B cell (primary cell): Measurements from ENCODE around the gene GDF9. TPM values are rescaled to one million over a fixed set of nuclear protein-coding genes. Genes with fewer than 3 reads are reported as not detected.

ENCODE experiments used
- ATAC-seq: fragments of 200-7000 bp; cut with Tn5 transposase; one replicate; pipeline ENCODE4 v1.10.0; 2021; ENCODE audit warnings: low read depth, mild to moderate bottlenecking, moderate number of reproducible peaks, moderate library complexity
- CTCF ChIA-PET: fragments of 350-600 bp; sonication (Branson Sonifier 250); formaldehyde crosslinking; loops from one replicate; lab custom pipeline; 2021; ENCODE audit warnings: antibody characterized with exemption, inconsistent platforms; lab: Charles Lee
- POLR2A ChIA-PET: fragments of 350-600 bp; sonication (Branson Sonifier 250); formaldehyde crosslinking; loops from one replicate; lab custom pipeline; 2021; ENCODE audit warnings: antibody characterized with exemption; lab: Charles Lee
- DNase-seq: peaks from one replicate; pipeline ENCODE4 v3.0.0; 2013
- H2AFZ ChIP-seq: 2 replicates; pipeline ENCODE4 v1.6.1; 2012; ENCODE audit warnings: mild to moderate bottlenecking, low read depth, low read length; ENCODE audit not compliant: insufficient read depth, poor library complexity, severe bottlenecking
- H3K27ac ChIP-seq, 2 donors: 1 replicate in 1 of 2; 2 replicates in 1 of 2; pipeline ENCODE4 v1.5.1; 2012 to 2013; ENCODE audit warnings: low read length in 2 of 2, mild to moderate bottlenecking in 2 of 2, moderate library complexity in 1 of 2
- H3K27me3 ChIP-seq, 4 experiments: fragments of 200-600 bp in 1 of 4; sonication (generic) in 1 of 4; replicated peaks in 1 of 4; 1 replicate in 2 of 4; 2 replicates in 2 of 4; pipeline versions ENCODE4 v1.6.1 to v1.7.0; 2013 to 2016; ENCODE audit warnings: low read length in 3 of 4, mild to moderate bottlenecking in 2 of 4, mixed read lengths in 1 of 4, moderate library complexity in 1 of 4; ENCODE audit not compliant: insufficient read depth in 4 of 4, control insufficient read depth in 3 of 4; ENCODE audit errors: control extremely low read depth in 1 of 4
- H3K36me3 ChIP-seq, 2 experiments: replicated peaks in 1 of 2; 1 replicate in 1 of 2; 2 replicates in 1 of 2; pipeline versions ENCODE4 v1.6.1 to v1.7.1; 2013; ENCODE audit warnings: low read length in 1 of 2; ENCODE audit not compliant: insufficient read depth in 2 of 2, control insufficient read depth in 1 of 2; ENCODE audit errors: control extremely low read depth in 1 of 2, extremely low read depth in 1 of 2
- H3K4me1 ChIP-seq, 2 donors: fragments of 200-600 bp in 1 of 2; sonication (generic) in 1 of 2; 1 replicate in 1 of 2; 2 replicates in 1 of 2; pipeline versions ENCODE4 v1.5.1 to v1.6.1; 2013 to 2017; ENCODE audit warnings: low read length in 2 of 2; ENCODE audit not compliant: control insufficient read depth in 2 of 2, insufficient read depth in 2 of 2
- H3K4me2 ChIP-seq: replicated peaks from 2 replicates; pipeline ENCODE3; 2012; ENCODE audit warnings: mild to moderate bottlenecking, low read depth, low read length; ENCODE audit not compliant: poor library complexity, severe bottlenecking
- H3K4me3 ChIP-seq, 5 experiments: fragments of 200-600 bp in 1 of 5; sonication (generic) in 1 of 5; 1 replicate in 3 of 5; 2 replicates in 2 of 5; pipeline versions ENCODE4 v1.5.1 to v1.7.0; 2011 to 2016; ENCODE audit warnings: low read length in 4 of 5, mild to moderate bottlenecking in 4 of 5, low read depth in 2 of 5, control low read depth in 1 of 5, moderate library complexity in 1 of 5; ENCODE audit not compliant: insufficient read depth in 1 of 5; ENCODE audit errors: control extremely low read depth in 1 of 5, extremely low read depth in 1 of 5
- H3K79me2 ChIP-seq: fragments of 200-600 bp; sonication (generic); one replicate; pipeline ENCODE4 v1.6.0; 2016; ENCODE audit warnings: low read length; ENCODE audit not compliant: control insufficient read depth, insufficient read depth
- H3K9ac ChIP-seq: fragments of 200-600 bp; sonication (generic); 2 replicates; pipeline ENCODE4 v1.6.1; 2017; ENCODE audit warnings: mild to moderate bottlenecking, low read length, moderate library complexity
- H3K9me3 ChIP-seq, 3 donors: one replicate each; pipeline versions ENCODE4 v1.6.1 to v1.7.1; 2013; ENCODE audit warnings: low read length in 2 of 3; ENCODE audit not compliant: control insufficient read depth in 2 of 3, insufficient read depth in 1 of 3; ENCODE audit errors: control extremely low read depth in 1 of 3
- H4K20me1 ChIP-seq: 2 replicates; pipeline ENCODE4 v1.6.0; 2012; ENCODE audit warnings: mild to moderate bottlenecking, low read length; ENCODE audit not compliant: insufficient read depth, control insufficient read depth, poor library complexity, severe bottlenecking
- H3K27ac Mint-ChIP-seq: one replicate; pipeline ENCODE4 v1.8.0; 2021; ENCODE audit warnings: mixed read lengths
- H3K27me3 Mint-ChIP-seq: one replicate; pipeline ENCODE4 v1.8.0; 2021; ENCODE audit warnings: mixed read lengths
- H3K4me1 Mint-ChIP-seq: one replicate; pipeline ENCODE4 v1.8.0; 2021; ENCODE audit warnings: mixed read lengths
- H3K4me3 Mint-ChIP-seq: one replicate; pipeline ENCODE4 v1.8.0; 2021; ENCODE audit warnings: mixed read lengths
- H3K9me3 Mint-ChIP-seq: one replicate; pipeline ENCODE4 v1.8.0; 2022; ENCODE audit warnings: mixed read lengths; ENCODE audit not compliant: insufficient read depth
- CTCF ChIP-seq: fragments of 200-600 bp; IDR thresholded peaks from one replicate; pipeline ENCODE4 v1.8.0; 2022; ENCODE audit warnings: antibody characterized with exemption, mild to moderate bottlenecking
- EZH2 ChIP-seq: IDR thresholded peaks from 2 replicates; pipeline ENCODE4 v1.6.1; 2012; ENCODE audit warnings: borderline replicate concordance, low read depth, mild to moderate bottlenecking, moderate library complexity, low read length; ENCODE audit not compliant: insufficient read depth, poor library complexity, severe bottlenecking
- WGBS: methylation state at CpG from one replicate; pipeline ENCODE4 v1.1.5; 2013; ENCODE audit warnings: missing lambda C conversion rate; ENCODE audit not compliant: insufficient coverage; 5-methylcytosine and 5-hydroxymethylcytosine counted together
- intact Hi-C: fragments of 100-400 bp; cut with micrococcal nuclease; formaldehyde crosslinking; loops from one replicate; pipeline ENCODE4 v1.10.0; 2022
- polyA plus RNA-seq: library from polyadenylated mRNA; depleted of rRNA; stranded (reverse); fragments of >200 nt; gene quantifications from 2 replicates; pipeline ENCODE4 v1.2.3, GENCODE V29; 2012
- total RNA-seq, 2 donors: library from RNA; stranded (reverse); fragments of 120-200 nt in 1 of 2; gene quantifications; 1 replicate in 1 of 2; 2 replicates in 1 of 2; pipeline versions ENCODE4 v1.2.3 to v1.2.4, GENCODE V29; 2013 to 2022

The GDF9 gene
- total and polyA plus RNA-seq, 2 donors (not counting 1 experiment from before 2014, with no cell fraction given), result 0.67 to 0.88 TPM

DNA sequence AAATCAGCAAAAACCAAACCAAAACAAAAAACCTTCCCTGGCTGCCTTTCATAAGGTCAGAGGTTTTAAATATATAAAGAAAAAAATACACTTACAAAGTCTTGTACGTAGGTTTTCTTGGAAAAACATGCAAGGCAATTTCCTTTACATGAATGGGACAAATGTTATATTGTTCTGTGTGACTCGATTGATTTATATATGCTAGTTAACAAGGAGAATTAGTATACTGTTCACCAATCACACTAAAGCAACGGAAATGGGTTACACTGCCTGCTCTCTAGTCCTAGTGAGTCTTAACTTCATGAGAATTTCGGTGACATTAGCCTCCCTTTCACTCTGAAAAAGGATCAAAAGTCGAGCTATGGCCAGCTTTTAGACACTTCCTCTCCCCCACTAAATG lies 5.5 kb downstream of the GDF9 start:
- intact Hi-C loops, result no loop called here
- no peaks in the 10 kb centered on the region for H3K79me2 ChIP-seq
- H3K4me1 ChIP-seq, result peaks cover 6 to 7% of the 10 kb centered on the region in 2 donors
- H3K9me3 ChIP-seq, result no peaks in the 10 kb centered on the region
- no peak overlapping the region for H3K4me3 ChIP-seq
- no peak overlapping the region for H3K27ac Mint-ChIP-seq
- no peak overlapping the region for H2AFZ ChIP-seq
- TF ChIP-seq CTCF (no peak), EZH2 (no peak)
- DNase-seq (no peak), ATAC-seq (no peak)
- no peak overlapping the region for H3K9ac ChIP-seq
- H3K9me3 Mint-ChIP-seq, result no peaks in the 10 kb centered on the region
- no peaks in the 10 kb centered on the region for H4K20me1 ChIP-seq
- no peak overlapping the region for H3K4me3 Mint-ChIP-seq
- H3K36me3 ChIP-seq, result no peaks in the 10 kb centered on the region
- 93% methylated on average over 2 of the region's 5 CpGs for WGBS
- H3K27me3 ChIP-seq, result peaks cover 0 to 4% (median 0%) of the 10 kb centered on the region in 4 experiments
- H3K27me3 Mint-ChIP-seq, result peaks cover 9% of the 10 kb centered on the region
- ChIA-PET CTCF (no interaction called here), POLR2A (no interaction called here)
- H3K27ac ChIP-seq, result no peak overlapping the region
- H3K4me1 Mint-ChIP-seq, result peaks cover 5% of the 10 kb centered on the region
- no peak overlapping the region for H3K4me2 ChIP-seq

GRCh38 chr5:132859889-132860437 lies 6.3 kb downstream of the GDF9 start:
- no peak overlapping the region for H3K4me2 ChIP-seq
- intact Hi-C loops, result no loop called here
- no CpG with 5 or more reads among the region's 2 CpGs for WGBS
- Mint-ChIP-seq H3K27ac (no peak overlapping the region), H3K9me3 (no peaks in the 10 kb centered on the region), H3K4me1 (no peaks in the 10 kb centered on the region), H3K4me3 (no peak overlapping the region), H3K27me3 (peaks cover 12% of the 10 kb centered on the region)
- CTCF ChIA-PET, result interaction anchor here (1.9 kb wide), 1 partner anchor 23 kb away, joined by 4 read pairs; no protein-coding TSS in a partner anchor
- POLR2A ChIA-PET, result no interaction called here
- no peak overlapping the region for H3K27ac ChIP-seq
- H3K79me2 ChIP-seq, result no peaks in the 10 kb centered on the region
- no peak overlapping the region for H3K9ac ChIP-seq
- TF ChIP-seq EZH2, result no peak
- no peak for ATAC-seq
- no peak for DNase-seq
- no peak overlapping the region for H2AFZ ChIP-seq
- no peaks in the 10 kb centered on the region for H3K9me3 ChIP-seq
- H3K27me3 ChIP-seq, result peaks cover 0 to 4% (median 0%) of the 10 kb centered on the region in 4 experiments
- H3K36me3 ChIP-seq, result no peaks in the 10 kb centered on the region
- no peaks in the 10 kb centered on the region for H4K20me1 ChIP-seq
- no peak overlapping the region for H3K4me3 ChIP-seq
- no peaks in the 10 kb centered on the region for H3K4me1 ChIP-seq
